HL-60 (cell line): ENCODE results near the gene LSM5.

ENCODE experiments used
- DNase-seq, 2 experiments: peaks; one replicate each; pipeline ENCODE4 v3.0.0-alpha.2; 2010 to 2020; ENCODE audit warnings: low read depth in 1 of 2, low spot score in 1 of 2
- H3K27ac ChIP-seq: fragments of 250-450 bp; sonication (Bioruptor Pico); replicated peaks from 2 replicates; pipeline ENCODE4 v1.5.1; 2020; ENCODE audit warnings: mild to moderate bottlenecking, moderate library complexity
- H3K27me3 ChIP-seq: fragments of 250-450 bp; sonication (Bioruptor Pico); 2 replicates; pipeline ENCODE4 v1.5.1; 2021; ENCODE audit warnings: mild to moderate bottlenecking, moderate library complexity; ENCODE audit not compliant: insufficient read depth, poor library complexity, severe bottlenecking
- H3K4me3 ChIP-seq: replicated peaks from 2 replicates; pipeline ENCODE4 v1.5.1; 2011; ENCODE audit warnings: mild to moderate bottlenecking, control low read depth, low read length; ENCODE audit not compliant: insufficient read depth
- CTCF ChIP-seq: IDR thresholded peaks from one replicate; pipeline ENCODE4 v1.5.1; 2011; ENCODE audit warnings: low read length, control low read depth, inconsistent platforms; ENCODE audit not compliant: insufficient read depth
- GABPA ChIP-seq: IDR thresholded peaks from 2 replicates; pipeline ENCODE4 v1.6.1; 2012; ENCODE audit warnings: low read depth
- POLR2AphosphoS5 ChIP-seq: IDR thresholded peaks from 2 replicates; pipeline ENCODE4 v1.6.1; 2012; ENCODE audit warnings: low read depth
- REST ChIP-seq: IDR thresholded peaks from 2 replicates; pipeline ENCODE4 v1.6.1; 2012; ENCODE audit warnings: low read depth; ENCODE audit not compliant: insufficient replicate concordance
- SPI1 ChIP-seq: IDR thresholded peaks from 2 replicates; pipeline ENCODE4 v1.6.1; 2012; ENCODE audit warnings: low read depth, mild to moderate bottlenecking, borderline replicate concordance

Gene LSM5

GRCh38 chr7:32495298-32496051 is 5.3 kb upstream of the LSM5 start, which contains the start of gene AVL9:
AVL9 (plus strand) TSS chr7:32495489; CDS start chr7:32495710, 221 bp downstream.
- Histone ChIP-seq H3K4me3 (peak within 1 kb of the TSS; percentile 85), H3K27me3 (no peaks in the 10 kb centered on the region), H3K27ac (peak within 1 kb of the TSS; percentile 99)
- DNase-seq, result peak; percentile 80 to 99
- no peak for TF ChIP-seq SPI1
- 0 out of 2 replicates have a peak, but pooled peaks have one; percentile 37 for TF ChIP-seq GABPA
- peak; percentile 83 for TF ChIP-seq POLR2AphosphoS5
- no peak for TF ChIP-seq CTCF
- peak; percentile 20 for TF ChIP-seq REST

- H3K4me3 ChIP-seq, result peak overlapping the region; percentile 70
- H3K27ac ChIP-seq, result peak overlapping the region; percentile 66
- no peaks in the 10 kb centered on the region for H3K27me3 ChIP-seq
- no peak for TF ChIP-seq GABPA
- TF ChIP-seq SPI1, result peak; percentile 14; the same call in 1 of the 2 replicates
- TF ChIP-seq POLR2AphosphoS5, result 0 out of 2 replicates have a peak, but pooled peaks have one; percentile 7
- no peak for DNase-seq
Measured at GRCh38 chr7:32494946-32495297, 4.7 kb upstream of the LSM5 start.

- H3K4me3 ChIP-seq, result peak overlapping the region; percentile 95
- TF ChIP-seq REST, result no peak
- TF ChIP-seq POLR2AphosphoS5, result no peak
- TF ChIP-seq SPI1, result no peak
- TF ChIP-seq GABPA, result no peak
- TF ChIP-seq CTCF, result no peak
- no peaks in the 10 kb centered on the region for H3K27me3 ChIP-seq
- DNase-seq, result no peak
- peak overlapping the region; percentile 92 for H3K27ac ChIP-seq
Measured at GRCh38 chr7:32489788-32490126, 423 bp downstream of the LSM5 start.

- H3K4me3 ChIP-seq, result no peak overlapping the region
- H3K27me3 ChIP-seq, result no peaks in the 10 kb centered on the region
- no peak for DNase-seq
- TF ChIP-seq POLR2AphosphoS5 (no peak), SPI1 (no peak), REST (no peak), CTCF (no peak), GABPA (no peak)
- no peak overlapping the region for H3K27ac ChIP-seq
Measured at GRCh38 chr7:32481921-32482320, 8.3 kb downstream of the LSM5 start.
